ENCODE measurements around the gene VWA1.
A peak's percentile ranks its signal among the peaks of the same experiment; 100 is the strongest.
"Not testable (repeated sequence)": the region's sequence is repeated elsewhere in the genome, so short reads cannot be mapped to it uniquely, and the experiment has no call there.

VWA1 gene

GRCh38 chr1:1461721-1462317, 26.3 kb downstream of the VWA1 start:
- Histone ChIP-seq H3K27ac (ENCODE audit: low read length) (no peak overlapping the region), H3K9ac (ENCODE audit: low read length in 2 of 2) (no peak overlapping the region), H3K27me3 (ENCODE audit: control insufficient read depth in 1 of 2, insufficient read depth in 2 of 2, low read length in 2 of 2) (peaks cover 0 to 2% of the 10 kb centered on the region in 2 donors), H3K4me1 (ENCODE audit: control insufficient read depth, insufficient read depth, low read length) (no peaks in the 10 kb centered on the region), H3K36me3 (ENCODE audit: control insufficient read depth in 2 of 2, insufficient read depth in 2 of 2, low read length in 2 of 2) (no peaks in the 10 kb centered on the region), H3K9me3 (ENCODE audit: control insufficient read depth in 2 of 2, low read length in 2 of 2) (no peaks in the 10 kb centered on the region), H3K4me3 (ENCODE audit: low read length in 2 of 2) (no peak overlapping the region)

DNA sequence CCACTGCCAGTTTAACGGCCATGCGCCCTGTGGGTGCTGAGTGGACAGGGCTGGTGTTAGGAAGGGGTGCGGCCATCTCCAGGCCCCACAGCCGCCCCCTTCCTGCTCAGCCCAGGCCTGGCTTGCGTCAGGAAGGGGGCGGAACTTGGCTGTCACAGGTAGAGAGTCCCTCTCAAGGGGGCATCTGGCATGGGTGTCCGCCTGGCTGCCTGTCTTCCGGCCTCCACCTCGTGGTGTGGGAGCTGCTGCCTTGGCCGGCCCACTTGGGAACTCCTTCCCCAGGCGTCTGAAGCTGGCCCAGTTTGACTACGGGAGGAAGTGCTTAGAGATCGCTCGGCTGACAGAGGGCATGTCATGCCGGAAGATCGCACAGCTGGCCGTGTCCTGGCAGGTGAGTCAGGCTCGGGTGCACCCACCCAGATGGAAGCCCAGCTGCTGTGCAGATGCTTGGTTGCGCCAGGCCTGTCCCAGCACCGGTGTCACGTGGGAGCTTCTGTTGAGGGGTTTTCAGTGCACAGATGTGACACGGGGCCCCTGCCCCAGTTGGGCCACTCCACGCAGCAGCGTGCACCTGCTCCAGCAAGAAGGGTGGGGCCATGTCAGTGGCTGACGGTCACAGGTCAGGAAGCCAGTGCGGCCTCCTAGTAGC, 27.0 kb downstream of the VWA1 start:
- Histone ChIP-seq H3K9ac (ENCODE audit: low read length in 2 of 2) (no peak overlapping the region), H3K27me3 (ENCODE audit: control insufficient read depth in 1 of 2, insufficient read depth in 2 of 2, low read length in 2 of 2) (peaks cover 0 to 2% of the 10 kb centered on the region in 2 donors), H3K9me3 (ENCODE audit: control insufficient read depth in 2 of 2, low read length in 2 of 2) (no peaks in the 10 kb centered on the region), H3K27ac (ENCODE audit: low read length) (no peak overlapping the region), H3K4me1 (ENCODE audit: control insufficient read depth, insufficient read depth, low read length) (no peaks in the 10 kb centered on the region), H3K4me3 (ENCODE audit: low read length in 2 of 2) (no peak overlapping the region), H3K36me3 (ENCODE audit: control insufficient read depth in 2 of 2, insufficient read depth in 2 of 2, low read length in 2 of 2) (no peaks in the 10 kb centered on the region)

- Histone ChIP-seq H3K9ac (ENCODE audit: low read length in 2 of 2) (no peak overlapping the region), H3K27ac (ENCODE audit: low read length) (no peak overlapping the region), H3K9me3 (ENCODE audit: control insufficient read depth in 2 of 2, low read length in 2 of 2) (no peaks in the 10 kb centered on the region), H3K4me3 (ENCODE audit: low read length in 2 of 2) (no peak overlapping the region), H3K4me1 (ENCODE audit: control insufficient read depth, insufficient read depth, low read length) (no peaks in the 10 kb centered on the region), H3K36me3 (ENCODE audit: control insufficient read depth in 2 of 2, insufficient read depth in 2 of 2, low read length in 2 of 2) (no peaks in the 10 kb centered on the region), H3K27me3 (ENCODE audit: control insufficient read depth in 1 of 2, insufficient read depth in 2 of 2, low read length in 2 of 2) (peaks cover 0 to 2% of the 10 kb centered on the region in 2 donors)
Measured at GRCh38 chr1:1463312-1463711, 27.8 kb downstream of the VWA1 start.

DNA sequence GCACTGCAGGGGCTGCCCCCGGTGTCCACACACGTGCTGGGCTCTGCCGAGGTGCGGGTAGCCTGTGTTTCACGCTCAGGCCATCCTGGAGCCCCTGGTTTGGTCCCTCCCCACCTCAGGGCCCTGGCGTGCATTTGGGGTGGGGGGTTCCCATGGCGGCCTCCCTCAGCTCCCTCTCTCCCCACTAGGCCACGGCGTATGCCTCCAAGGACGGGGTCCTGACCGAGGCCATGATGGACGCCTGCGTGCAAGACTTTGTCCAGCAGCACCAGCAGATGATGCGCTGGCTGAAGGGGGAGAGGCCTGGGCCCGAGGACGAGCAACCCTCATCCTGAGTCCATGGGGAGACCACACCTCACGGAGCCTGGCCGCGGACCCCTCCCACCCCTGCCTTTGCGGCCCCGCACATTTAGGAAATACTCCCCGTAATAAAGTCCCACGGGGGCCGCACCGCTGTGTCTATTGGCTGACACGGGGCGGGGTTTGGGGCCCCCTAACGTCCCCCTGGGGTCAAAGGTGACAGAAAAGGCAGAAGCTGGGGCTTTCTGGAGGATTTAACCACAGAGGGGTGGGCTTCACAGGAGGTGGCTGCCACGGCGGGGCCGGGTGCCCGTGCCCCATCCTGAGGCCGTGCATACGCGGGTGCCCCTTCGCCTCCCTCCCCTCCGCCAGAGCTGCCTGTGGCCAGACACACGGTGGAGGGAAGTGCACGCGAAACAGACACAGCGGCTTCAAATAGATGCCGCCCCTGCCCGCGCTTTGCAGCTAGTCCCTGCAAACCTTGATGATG, 32.9 kb downstream of the VWA1 start:
- not testable (repeated sequence) for H3K36me3 ChIP-seq (ENCODE audit: control insufficient read depth in 2 of 2, insufficient read depth in 2 of 2, low read length in 2 of 2); H3K27ac ChIP-seq (ENCODE audit: low read length); H3K9ac ChIP-seq (ENCODE audit: low read length in 2 of 2); H3K4me3 ChIP-seq (ENCODE audit: low read length in 2 of 2); H3K9me3 ChIP-seq (ENCODE audit: control insufficient read depth in 2 of 2, low read length in 2 of 2); H3K27me3 ChIP-seq (ENCODE audit: control insufficient read depth in 1 of 2, insufficient read depth in 2 of 2, low read length in 2 of 2)
- peaks cover 17% of the 10 kb centered on the region for H3K4me1 ChIP-seq (ENCODE audit: control insufficient read depth, insufficient read depth, low read length)

DNA sequence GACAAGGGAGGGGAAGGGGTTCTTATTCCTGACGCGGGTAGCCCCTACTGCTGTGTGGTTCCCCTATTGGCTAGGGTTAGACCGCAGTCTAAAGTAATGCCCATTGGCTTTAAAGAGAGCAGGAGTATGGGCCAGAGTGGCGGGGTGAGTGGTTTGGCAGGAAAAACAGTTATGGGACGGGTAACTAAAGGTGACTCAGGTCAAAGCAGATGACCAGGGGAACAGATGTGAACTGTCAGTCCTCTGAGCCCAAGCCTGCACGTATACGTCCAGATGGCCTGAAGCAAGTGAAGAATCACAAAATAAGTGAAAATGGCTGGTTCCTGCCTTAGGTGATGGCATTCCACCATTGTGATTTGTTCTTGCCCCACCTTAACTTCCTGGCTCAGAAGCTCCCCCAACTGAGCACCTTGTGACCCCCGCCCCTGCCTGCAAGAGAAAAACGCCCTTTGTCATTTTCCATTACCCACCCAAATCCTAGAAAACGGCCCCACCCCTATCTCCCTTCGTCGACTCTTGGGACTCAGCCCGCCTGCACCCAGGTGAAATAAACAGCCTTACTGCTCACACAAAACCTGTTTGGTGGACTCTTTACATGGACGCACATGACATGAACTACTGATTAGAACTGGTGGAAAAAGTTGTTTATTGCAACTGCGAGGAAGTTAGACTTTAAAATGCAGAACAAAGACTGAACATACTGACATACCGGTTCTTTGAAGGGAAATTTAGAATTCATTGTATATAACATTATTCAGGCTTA, 35.3 kb downstream of the VWA1 start:
- Histone ChIP-seq H3K9ac (ENCODE audit: low read length in 2 of 2) (peak overlapping the region; percentile 80 to 83), H3K27ac (ENCODE audit: low read length) (peak overlapping the region; percentile 74), H3K36me3 (ENCODE audit: control insufficient read depth in 2 of 2, insufficient read depth in 2 of 2, low read length in 2 of 2) (no peaks in the 10 kb centered on the region), H3K9me3 (ENCODE audit: control insufficient read depth in 2 of 2, low read length in 2 of 2) (no peaks in the 10 kb centered on the region), H3K4me1 (ENCODE audit: control insufficient read depth, insufficient read depth, low read length) (peaks cover 23% of the 10 kb centered on the region), H3K4me3 (ENCODE audit: low read length in 2 of 2) (peak overlapping the region; percentile 71 to 83), H3K27me3 (ENCODE audit: control insufficient read depth in 1 of 2, insufficient read depth in 2 of 2, low read length in 2 of 2) (no peaks in the 10 kb centered on the region)

GRCh38 chr1:1471389-1472052, 36.0 kb downstream of the VWA1 start, which contains the start of gene ATAD3B:
Gene ATAD3B (plus strand): TSS chr1:1471765. CDS start chr1:1471885, 120 bp downstream.
- peak within 1 kb of the TSS; percentile 74 for H3K27ac ChIP-seq (ENCODE audit: low read length)
- no peaks in the 10 kb centered on the region for H3K36me3 ChIP-seq (ENCODE audit: control insufficient read depth in 2 of 2, insufficient read depth in 2 of 2, low read length in 2 of 2)
- H3K4me1 ChIP-seq (ENCODE audit: control insufficient read depth, insufficient read depth, low read length) = peaks cover 23% of the 10 kb centered on the region
- no peaks in the 10 kb centered on the region for H3K27me3 ChIP-seq (ENCODE audit: control insufficient read depth in 1 of 2, insufficient read depth in 2 of 2, low read length in 2 of 2)
- peak within 1 kb of the TSS; percentile 80 to 83 for H3K9ac ChIP-seq (ENCODE audit: low read length in 2 of 2)
- H3K4me3 ChIP-seq (ENCODE audit: low read length in 2 of 2) = peak within 1 kb of the TSS; percentile 71 to 83
- H3K9me3 ChIP-seq (ENCODE audit: control insufficient read depth in 2 of 2, low read length in 2 of 2) = no peaks in the 10 kb centered on the region

DNA sequence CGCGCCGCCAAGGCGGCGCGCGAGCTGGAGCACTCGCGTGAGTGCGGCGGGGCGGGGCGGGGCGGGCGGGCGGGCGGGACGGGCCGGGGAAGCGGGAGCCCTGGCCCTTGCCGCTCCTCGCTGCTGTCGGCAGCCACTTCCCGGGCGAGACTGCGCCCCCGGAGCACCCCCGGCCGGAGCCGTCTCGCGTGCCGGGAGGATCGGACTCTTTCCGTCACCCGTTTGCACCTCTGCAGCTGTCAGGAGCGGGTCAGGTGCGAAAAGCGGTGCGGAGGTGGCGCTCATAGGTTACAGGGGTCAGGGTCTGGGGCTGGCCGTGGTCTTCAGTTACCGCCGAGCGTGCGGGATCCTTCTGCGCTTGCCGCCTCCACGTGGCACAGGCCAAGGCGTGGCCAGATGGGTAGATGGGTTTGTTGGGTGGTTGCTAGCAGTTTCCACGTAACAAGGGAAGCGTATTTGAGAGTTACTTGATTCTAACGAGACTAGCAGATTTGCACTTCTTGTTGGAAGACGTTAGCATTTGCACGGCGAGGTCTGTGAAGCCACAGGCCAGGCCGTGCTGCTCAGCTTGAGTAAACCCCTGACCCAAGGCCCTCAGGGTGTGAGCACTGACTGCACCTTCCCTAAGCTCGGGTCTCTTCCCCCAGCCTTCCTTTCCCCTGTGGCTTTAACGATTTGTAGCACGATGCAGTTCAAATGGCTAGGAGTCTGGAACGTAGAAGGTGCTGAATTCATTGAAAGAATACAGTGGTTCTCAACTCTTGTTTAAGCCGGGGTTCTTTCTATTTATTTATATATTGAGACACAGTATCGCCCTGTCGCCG, 36.8 kb downstream of the VWA1 start:
- H3K27me3 ChIP-seq (ENCODE audit: control insufficient read depth in 1 of 2, insufficient read depth in 2 of 2, low read length in 2 of 2); H3K27ac ChIP-seq (ENCODE audit: low read length); H3K9me3 ChIP-seq (ENCODE audit: control insufficient read depth in 2 of 2, low read length in 2 of 2); H3K36me3 ChIP-seq (ENCODE audit: control insufficient read depth in 2 of 2, insufficient read depth in 2 of 2, low read length in 2 of 2): not testable (repeated sequence)
- Histone ChIP-seq H3K4me3 (ENCODE audit: low read length in 2 of 2) (peak overlapping the region; percentile 60 to 83), H3K9ac (ENCODE audit: low read length in 2 of 2) (peak overlapping the region; percentile 13 to 42), H3K4me1 (ENCODE audit: control insufficient read depth, insufficient read depth, low read length) (peaks cover 23% of the 10 kb centered on the region)

GRCh38 chr1:1476011-1476410, 40.5 kb downstream of the VWA1 start:
- not testable (repeated sequence) for H3K9ac ChIP-seq (ENCODE audit: low read length in 2 of 2); H3K9me3 ChIP-seq (ENCODE audit: control insufficient read depth in 2 of 2, low read length in 2 of 2); H3K27me3 ChIP-seq (ENCODE audit: control insufficient read depth in 1 of 2, insufficient read depth in 2 of 2, low read length in 2 of 2); H3K27ac ChIP-seq (ENCODE audit: low read length); H3K4me3 ChIP-seq (ENCODE audit: low read length in 2 of 2)
- Histone ChIP-seq H3K4me1 (ENCODE audit: control insufficient read depth, insufficient read depth, low read length) (peaks cover 16% of the 10 kb centered on the region), H3K36me3 (ENCODE audit: control insufficient read depth in 2 of 2, insufficient read depth in 2 of 2, low read length in 2 of 2) (peaks cover 15 to 16% of the 10 kb centered on the region in 2 donors)

DNA sequence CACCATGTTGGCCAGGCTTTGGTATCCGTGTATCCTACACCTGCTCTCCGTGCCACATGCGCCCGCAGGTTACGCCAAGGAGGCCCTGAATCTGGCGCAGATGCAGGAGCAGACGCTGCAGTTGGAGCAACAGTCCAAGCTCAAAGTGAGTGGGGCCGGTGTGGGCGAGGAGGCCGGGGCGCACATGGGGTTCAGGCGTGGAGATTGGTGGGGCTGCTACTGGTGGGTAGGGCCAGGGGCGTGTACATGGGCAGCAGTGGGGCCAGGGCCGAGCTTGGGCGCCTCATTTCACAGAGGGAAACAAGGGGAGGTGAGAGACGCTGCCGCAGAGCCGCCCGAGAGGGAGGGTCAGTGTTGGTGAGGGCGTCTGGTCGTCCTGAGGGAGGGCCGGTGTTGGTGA, 41.7 kb downstream of the VWA1 start:
- Histone ChIP-seq H3K36me3 (ENCODE audit: control insufficient read depth in 2 of 2, insufficient read depth in 2 of 2, low read length in 2 of 2) (peaks cover 15 to 17% of the 10 kb centered on the region in 2 donors), H3K9ac (ENCODE audit: low read length in 2 of 2) (no peak overlapping the region), H3K4me3 (ENCODE audit: low read length in 2 of 2) (no peak overlapping the region), H3K27me3 (ENCODE audit: control insufficient read depth in 1 of 2, insufficient read depth in 2 of 2, low read length in 2 of 2) (no peaks in the 10 kb centered on the region), H3K4me1 (ENCODE audit: control insufficient read depth, insufficient read depth, low read length) (peaks cover 13% of the 10 kb centered on the region), H3K9me3 (ENCODE audit: control insufficient read depth in 2 of 2, low read length in 2 of 2) (no peaks in the 10 kb centered on the region), H3K27ac (ENCODE audit: low read length) (no peak overlapping the region)

Data from stomach smooth muscle (tissue), 2 donors.